ENCODE measurements around the gene TRPM8.

The TRPM8 gene

DNA sequence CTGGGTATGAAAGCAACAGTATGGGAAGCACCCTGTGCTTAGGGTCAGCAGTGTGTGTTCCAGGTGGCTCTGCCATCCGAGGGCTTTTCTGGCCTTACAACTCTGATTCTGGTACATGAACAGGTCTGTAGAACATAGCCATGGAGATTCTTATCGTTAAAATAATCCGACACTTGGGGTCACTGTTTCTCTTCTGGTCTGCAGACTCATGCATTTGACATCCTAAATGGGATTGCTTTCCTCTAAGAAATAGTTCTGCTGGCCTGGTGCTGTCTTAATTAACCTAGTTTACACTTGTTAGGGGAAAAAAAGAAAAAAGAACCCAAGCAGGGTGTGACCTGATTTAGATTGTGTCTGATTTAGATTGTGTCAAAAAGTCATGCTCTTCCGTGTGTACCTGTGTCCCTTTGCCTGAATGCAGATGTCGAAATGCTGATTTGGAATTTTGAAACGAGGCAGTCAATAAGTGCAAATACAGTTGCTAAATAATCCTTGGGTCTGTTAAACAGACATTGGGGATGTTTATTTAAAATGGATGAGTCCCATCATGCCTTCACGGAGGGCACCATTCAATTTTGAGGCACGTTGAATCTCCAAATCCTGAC lies 59.6 kb downstream of the TRPM8 start:
- DNase-seq: no peak

GRCh38 chr2:233977296-233977837 lies 60.2 kb downstream of the TRPM8 start:
- DNase-seq: no peak

DNA sequence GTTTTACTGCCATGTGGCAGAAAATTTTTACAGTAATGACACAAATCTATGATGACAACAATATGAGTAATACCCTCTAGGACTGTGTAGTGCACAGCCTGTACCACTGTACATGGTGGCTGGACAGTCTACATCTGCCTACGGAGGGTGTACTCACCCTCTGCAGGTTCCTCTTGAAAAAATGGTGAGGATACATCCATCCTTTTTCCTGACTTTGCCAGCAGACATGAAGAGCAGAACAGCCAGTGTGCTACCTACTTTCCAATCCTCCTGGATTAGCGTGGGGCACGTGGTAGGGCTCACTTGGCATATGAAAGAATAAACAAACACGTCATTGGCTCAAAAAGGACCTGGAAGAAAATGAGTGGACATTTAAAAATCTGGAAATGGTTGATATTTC lies 62.6 kb downstream of the TRPM8 start:
- DNase-seq: no peak

GRCh38 chr2:233980955-233981561 lies 63.9 kb downstream of the TRPM8 start:
- DNase-seq: no peak

GRCh38 chr2:233981574-233982420 lies 64.6 kb downstream of the TRPM8 start:
- no peak for DNase-seq

DNA sequence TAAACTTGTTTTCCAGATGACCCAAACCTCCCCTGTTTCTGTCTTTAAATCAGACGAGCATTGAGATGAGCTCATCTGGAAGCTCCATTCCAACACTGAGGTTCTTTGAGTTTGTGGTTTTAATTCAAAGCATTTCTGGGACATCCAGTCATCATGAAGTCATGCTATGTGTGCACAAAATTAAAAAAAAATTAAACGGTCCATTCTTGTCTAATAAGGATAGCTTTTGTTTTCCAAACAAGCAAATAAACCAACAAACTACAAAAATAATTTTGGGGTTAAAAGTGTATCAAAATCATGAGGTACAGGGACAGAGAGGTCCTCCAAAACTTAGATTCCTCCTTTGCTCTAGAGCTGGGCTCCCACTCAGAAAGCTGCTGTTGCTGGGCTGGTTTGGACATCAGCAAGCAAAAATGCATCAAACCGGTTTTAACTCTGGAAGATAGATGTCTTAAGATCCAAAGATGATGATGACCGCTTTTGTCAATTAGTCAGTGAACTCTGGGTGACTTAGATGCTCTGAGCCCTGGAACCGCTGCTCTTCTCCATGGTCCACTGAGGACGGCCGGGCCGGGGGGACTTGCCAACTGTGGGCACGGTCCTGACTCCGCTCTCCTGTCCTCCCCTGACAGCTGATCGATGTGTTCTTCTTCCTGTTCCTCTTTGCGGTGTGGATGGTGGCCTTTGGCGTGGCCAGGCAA lies 65.4 kb downstream of the TRPM8 start:
- DNase-seq: no peak

DNA sequence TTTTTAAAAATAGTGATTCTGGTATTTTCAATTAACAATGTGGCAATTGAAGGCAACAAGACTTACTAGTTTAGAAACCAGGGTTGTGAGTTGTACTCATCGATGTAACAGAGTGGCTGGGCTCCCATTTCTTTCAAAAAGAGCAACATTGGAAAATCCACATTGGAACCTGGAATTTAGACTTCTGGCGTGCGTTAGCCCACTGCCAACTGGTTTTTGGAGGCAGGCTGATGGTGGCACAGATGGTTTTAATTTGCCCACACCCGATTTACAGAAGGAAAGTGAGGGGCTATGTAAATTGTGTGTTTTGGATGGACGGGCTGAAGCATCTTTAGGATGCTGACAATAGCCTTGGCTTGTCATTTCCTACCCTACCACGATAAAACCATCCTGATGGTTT lies 66.3 kb downstream of the TRPM8 start:
- DNase-seq: no peak

DNA sequence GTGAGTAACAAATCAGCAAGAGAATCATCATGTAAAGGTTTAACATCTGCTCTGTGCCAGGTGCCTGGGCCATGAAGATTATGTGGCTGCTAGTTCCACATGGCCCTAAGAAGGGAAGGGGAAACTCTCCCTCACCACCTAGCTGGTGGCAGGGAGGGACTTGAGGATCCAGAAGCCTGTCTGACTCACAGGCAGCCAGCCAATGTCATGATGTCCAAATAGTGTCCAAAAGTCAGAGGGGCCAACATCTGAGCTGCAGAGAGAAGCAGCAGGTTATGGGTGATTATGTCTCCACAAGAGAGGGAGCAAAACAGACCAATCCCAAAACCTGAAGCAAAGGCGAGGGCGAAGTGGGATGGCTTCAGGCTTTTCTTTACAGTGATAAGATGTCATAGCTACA lies 71.4 kb downstream of the TRPM8 start:
- DNase-seq: no peak

- no peak for DNase-seq
Observed at GRCh38 chr2:233989221-233989858, 72.2 kb downstream of the TRPM8 start.

- DNase-seq: peak; percentile 11
Observed at GRCh38 chr2:233990261-233990798, 73.2 kb downstream of the TRPM8 start.

DNA sequence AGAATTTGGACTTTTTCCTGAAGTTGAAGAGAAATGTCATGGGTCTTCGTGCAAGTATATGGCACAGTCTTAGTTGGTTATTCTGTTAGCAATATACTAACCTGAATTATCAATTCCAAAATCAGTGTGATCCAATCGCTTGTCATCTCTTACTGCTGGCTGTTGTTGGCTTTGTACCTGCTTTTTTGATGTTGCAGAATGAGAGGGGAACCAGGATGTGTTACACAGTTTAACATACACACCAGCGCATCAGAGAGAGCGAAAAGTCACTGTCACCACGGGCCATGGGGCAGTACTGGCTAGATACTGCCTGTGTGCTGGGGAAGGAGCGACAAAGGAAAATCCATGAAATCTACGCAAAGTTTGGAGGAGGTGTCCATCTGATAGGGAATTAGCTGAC lies 74.0 kb downstream of the TRPM8 start:
- DNase-seq: no peak

DNA sequence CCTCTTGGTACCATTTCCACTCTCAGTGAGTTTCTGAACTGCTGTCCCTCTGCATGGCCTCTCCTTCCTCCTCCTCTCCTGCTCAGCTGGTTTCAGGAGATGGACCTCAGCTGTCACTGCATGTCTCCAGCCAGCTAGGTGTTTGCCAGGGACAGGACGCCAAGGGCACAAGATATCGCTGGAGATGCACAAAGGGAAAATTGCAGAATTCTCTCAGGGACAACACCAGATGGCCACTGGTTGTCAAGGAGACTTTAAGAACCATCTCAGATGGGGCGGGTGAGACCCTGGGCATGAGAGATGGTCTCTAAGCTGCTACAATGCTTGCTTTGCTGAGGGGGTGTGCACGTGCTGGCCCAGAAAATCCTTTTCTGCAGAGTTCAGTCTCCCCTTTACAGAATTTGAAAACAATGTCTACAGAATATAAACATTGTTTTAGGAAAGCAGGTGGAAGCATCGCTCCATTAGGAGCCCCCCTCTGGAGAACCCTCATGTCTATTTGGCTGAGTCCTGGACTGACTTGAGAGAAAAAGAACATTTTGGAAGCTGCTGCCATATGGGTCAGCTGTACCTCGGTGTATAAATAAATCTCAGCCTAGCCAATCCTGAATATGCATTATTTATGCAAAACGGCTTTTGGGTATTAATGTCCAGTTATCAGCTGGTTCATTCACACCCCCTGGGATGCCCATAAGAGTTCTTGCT lies 75.5 kb downstream of the TRPM8 start:
- DNase-seq: no peak

DNA sequence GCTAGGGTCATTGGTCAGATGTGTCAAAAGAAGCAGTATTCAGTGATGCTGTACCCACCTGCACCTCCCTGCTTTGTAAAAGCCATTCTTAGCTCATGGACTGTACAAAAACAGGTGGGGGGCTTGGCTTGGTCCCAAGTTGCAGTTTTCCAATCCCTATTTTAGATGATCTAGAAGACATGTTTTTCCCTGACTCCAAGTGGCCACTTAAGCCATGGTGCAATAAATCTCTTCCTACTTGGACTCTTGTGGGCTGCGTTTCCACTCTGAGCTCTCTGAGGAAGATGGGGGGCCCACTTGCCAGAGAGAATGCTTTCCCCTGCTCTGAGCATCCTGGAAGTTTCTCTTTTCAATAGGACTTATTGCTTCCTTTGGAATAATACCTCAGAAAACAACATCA lies 76.3 kb downstream of the TRPM8 start:
- no peak for DNase-seq

GRCh38 chr2:233994151-233994550 lies 77.0 kb downstream of the TRPM8 start:
- no peak for DNase-seq

DNA sequence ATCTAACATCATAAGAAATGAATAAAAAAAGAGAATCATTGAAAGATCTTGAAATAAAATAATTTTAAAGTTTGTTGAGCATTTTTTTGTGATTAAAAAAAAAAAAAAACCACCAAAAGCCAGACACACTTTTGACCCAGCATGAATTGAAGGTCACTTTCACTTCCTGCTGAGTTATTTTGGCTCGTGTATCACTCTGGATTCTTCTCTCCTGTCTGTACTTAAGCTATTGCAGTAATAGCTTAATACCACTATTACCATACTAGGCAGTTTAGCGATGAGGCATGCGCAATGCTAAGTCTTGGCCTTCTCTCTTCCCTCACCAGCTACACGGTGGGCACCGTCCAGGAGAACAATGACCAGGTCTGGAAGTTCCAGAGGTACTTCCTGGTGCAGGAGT lies 78.8 kb downstream of the TRPM8 start:
- DNase-seq: no peak

DNA sequence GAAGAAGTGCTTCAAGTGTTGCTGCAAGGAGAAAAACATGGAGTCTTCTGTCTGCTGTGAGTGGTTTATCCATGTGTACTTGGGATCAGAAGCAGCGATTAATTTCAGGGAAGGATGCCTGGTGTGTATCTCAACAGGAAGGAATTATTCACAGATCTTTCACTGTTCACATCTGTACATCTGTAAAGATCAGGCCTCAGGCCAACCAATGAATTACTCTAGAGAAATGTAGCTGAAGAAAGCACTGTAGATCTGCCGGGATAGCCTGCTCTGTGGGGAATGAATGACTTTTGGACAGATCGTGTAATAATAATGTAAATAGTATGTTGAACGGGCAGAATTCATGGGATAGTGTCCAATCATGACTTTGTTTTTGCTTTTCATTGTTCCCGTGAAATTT lies 79.3 kb downstream of the TRPM8 start:
- no peak for DNase-seq

- DNase-seq: no peak
Observed at GRCh38 chr2:233997707-233998106, 80.5 kb downstream of the TRPM8 start.

GRCh38 chr2:233999182-233999581 lies 82.0 kb downstream of the TRPM8 start:
- DNase-seq: no peak

DNA sequence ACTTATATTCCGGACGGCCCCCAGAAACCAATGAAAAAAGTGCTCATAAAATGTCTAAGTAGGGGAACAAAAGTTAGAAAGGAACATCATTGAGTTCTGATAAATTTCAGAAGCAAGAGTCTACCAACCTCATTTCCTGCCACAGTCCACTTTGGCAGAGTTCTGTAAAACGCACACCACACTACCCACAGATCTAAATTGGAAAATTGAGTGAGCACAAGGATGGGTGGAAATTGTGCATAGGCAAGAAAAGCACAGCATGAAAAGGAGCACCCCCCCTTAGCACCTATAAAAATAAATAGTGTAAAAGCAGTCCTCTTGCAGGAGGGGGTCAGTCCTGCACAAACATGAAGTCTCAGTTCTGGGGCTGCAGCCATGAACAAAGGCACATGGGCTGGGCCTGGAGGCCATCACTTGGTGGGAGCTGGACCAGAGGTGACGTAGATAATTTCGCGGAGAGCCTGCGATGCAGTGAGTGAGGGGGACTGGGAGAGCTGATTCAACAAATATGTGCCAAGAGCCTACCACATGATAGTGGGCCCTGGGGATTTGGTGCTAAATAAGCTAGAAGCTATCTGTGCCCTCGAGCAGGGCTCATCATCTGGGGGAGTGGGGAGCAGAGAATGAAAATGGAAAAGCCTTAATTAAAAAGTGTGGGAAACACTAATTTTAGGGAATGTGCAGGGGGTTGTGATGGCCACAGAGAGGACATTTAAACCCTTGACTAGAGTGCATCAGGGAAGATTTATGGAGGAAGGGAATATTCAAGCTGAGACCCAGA lies 84.4 kb downstream of the TRPM8 start:
- DNase-seq: no peak

- no peak for DNase-seq
Observed at GRCh38 chr2:234002281-234002680, 85.1 kb downstream of the TRPM8 start.
